Type B pancreatic cell (in vitro differentiated cells): ENCODE results near the gene NRIP2. TPM values are rescaled to one million over a fixed set of nuclear protein-coding genes. Genes with fewer than 3 reads are reported as not detected.

ENCODE experiments used
- DNase-seq: peaks from one replicate; pipeline ENCODE4 v3.0.0; 2021; ENCODE audit warnings: mixed read lengths; ENCODE audit not compliant: unreplicated experiment; ENCODE audit errors: extremely low spot score
- H3K27ac Mint-ChIP-seq: 2 replicates; pipeline ENCODE4 v1.8.0; 2021; ENCODE audit warnings: mild to moderate bottlenecking, mixed read lengths
- H3K27me3 Mint-ChIP-seq: 2 replicates; pipeline ENCODE4 v1.8.0; 2021; ENCODE audit warnings: mixed read lengths
- H3K36me3 Mint-ChIP-seq: 2 replicates; pipeline ENCODE4 v1.8.0; 2021; ENCODE audit warnings: mixed read lengths
- H3K4me1 Mint-ChIP-seq: one replicate; pipeline ENCODE4 v1.8.0; 2021; ENCODE audit warnings: mixed read lengths; ENCODE audit not compliant: unreplicated experiment
- H3K4me3 Mint-ChIP-seq: 2 replicates; pipeline ENCODE4 v1.8.0; 2021; ENCODE audit warnings: mild to moderate bottlenecking, mixed read lengths
- H3K9me3 Mint-ChIP-seq: 2 replicates; pipeline ENCODE4 v1.8.0; 2021; ENCODE audit warnings: mixed read lengths
- total RNA-seq: library from RNA; stranded (reverse); gene quantifications from 2 replicates; pipeline ENCODE4 v1.2.1, GENCODE V29; 2021; ENCODE audit warnings: low replicate concordance
- TF ChIP-seq, protein P1 (sequence below): fragments of 200-600 bp; sonication (generic); conservative IDR thresholded peaks from 2 replicates; pipeline ENCODE4 v1.5.0; 2021; ENCODE audit warnings: antibody characterized with exemption, mild to moderate bottlenecking

NRIP2 gene
- total RNA-seq, 1 donor from 2014 or later, result 1.2 TPM

- TF ChIP-seq, protein P1, sequence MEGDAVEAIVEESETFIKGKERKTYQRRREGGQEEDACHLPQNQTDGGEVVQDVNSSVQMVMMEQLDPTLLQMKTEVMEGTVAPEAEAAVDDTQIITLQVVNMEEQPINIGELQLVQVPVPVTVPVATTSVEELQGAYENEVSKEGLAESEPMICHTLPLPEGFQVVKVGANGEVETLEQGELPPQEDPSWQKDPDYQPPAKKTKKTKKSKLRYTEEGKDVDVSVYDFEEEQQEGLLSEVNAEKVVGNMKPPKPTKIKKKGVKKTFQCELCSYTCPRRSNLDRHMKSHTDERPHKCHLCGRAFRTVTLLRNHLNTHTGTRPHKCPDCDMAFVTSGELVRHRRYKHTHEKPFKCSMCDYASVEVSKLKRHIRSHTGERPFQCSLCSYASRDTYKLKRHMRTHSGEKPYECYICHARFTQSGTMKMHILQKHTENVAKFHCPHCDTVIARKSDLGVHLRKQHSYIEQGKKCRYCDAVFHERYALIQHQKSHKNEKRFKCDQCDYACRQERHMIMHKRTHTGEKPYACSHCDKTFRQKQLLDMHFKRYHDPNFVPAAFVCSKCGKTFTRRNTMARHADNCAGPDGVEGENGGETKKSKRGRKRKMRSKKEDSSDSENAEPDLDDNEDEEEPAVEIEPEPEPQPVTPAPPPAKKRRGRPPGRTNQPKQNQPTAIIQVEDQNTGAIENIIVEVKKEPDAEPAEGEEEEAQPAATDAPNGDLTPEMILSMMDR, result no peak
- DNase-seq, result no peak
- Mint-ChIP-seq H3K4me3 (no peak overlapping the region), H3K36me3 (peaks cover 22% of the 10 kb centered on the region), H3K9me3 (no peaks in the 10 kb centered on the region), H3K27me3 (no peaks in the 10 kb centered on the region), H3K27ac (no peak overlapping the region), H3K4me1 (peaks cover 16% of the 10 kb centered on the region)
Observed at GRCh38 chr12:2842948-2843347, 8.1 kb upstream of the NRIP2 start.

DNA sequence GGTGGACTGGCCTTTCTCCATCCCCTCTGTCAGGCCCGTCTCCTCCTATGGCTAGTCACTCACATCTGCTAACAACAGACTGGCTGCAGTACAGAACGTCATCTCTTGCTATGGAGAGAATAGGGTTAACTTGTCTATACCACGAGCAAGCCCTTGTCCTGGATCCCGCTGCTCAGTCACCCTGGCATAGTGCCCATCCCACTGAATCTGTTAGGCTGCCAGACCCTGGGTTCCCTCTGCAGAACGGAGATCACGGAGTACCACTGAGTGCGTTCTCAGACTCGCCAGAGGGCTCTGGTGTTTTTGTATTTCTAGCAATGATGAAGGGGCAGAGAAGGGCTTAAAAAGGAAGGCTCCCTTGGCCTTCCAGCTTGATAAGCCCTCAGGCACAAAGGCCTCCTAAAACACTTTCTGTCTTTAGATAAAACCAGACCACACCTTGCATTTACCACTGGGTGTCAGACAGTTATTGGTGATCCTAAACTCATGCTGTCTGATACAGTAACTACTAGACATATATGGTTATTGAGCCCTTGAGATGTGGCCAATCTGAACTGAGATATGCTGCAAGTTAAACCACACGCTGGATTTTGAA is 6.3 kb upstream of the NRIP2 start:
- no peak for DNase-seq
- Mint-ChIP-seq H3K27me3 (no peaks in the 10 kb centered on the region), H3K36me3 (peaks cover 18% of the 10 kb centered on the region), H3K4me3 (no peak overlapping the region), H3K9me3 (no peaks in the 10 kb centered on the region), H3K4me1 (peaks cover 12% of the 10 kb centered on the region), H3K27ac (no peak overlapping the region)
- TF ChIP-seq, protein P1, result no peak

DNA sequence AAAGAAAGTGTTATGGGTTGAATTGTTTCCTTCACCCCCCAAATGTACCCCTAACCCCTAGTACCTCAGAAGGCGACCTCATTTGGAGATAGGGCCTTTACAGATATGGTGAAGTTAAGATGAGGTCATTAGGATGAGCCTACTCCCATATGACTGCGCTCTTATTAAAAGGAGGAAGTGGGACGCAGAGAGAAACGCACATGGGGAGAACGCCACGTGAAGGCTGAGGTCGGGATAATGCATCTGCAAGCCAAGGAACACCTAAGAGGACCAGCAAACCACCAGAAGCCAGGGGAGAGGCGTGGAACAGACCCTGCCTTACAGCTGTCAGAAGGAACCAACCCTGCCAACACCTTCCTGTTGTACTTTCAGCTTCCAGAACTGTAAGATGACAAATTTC is 1.7 kb upstream of the NRIP2 start:
- TF ChIP-seq, protein P1, result no peak
- no peak overlapping the region for H3K27ac Mint-ChIP-seq
- peaks cover 21% of the 10 kb centered on the region for H3K4me1 Mint-ChIP-seq
- H3K4me3 Mint-ChIP-seq, result no peak overlapping the region
- peaks cover 6% of the 10 kb centered on the region for H3K27me3 Mint-ChIP-seq
- no peaks in the 10 kb centered on the region for H3K9me3 Mint-ChIP-seq
- H3K36me3 Mint-ChIP-seq, result peaks cover 19% of the 10 kb centered on the region
- DNase-seq, result no peak

DNA sequence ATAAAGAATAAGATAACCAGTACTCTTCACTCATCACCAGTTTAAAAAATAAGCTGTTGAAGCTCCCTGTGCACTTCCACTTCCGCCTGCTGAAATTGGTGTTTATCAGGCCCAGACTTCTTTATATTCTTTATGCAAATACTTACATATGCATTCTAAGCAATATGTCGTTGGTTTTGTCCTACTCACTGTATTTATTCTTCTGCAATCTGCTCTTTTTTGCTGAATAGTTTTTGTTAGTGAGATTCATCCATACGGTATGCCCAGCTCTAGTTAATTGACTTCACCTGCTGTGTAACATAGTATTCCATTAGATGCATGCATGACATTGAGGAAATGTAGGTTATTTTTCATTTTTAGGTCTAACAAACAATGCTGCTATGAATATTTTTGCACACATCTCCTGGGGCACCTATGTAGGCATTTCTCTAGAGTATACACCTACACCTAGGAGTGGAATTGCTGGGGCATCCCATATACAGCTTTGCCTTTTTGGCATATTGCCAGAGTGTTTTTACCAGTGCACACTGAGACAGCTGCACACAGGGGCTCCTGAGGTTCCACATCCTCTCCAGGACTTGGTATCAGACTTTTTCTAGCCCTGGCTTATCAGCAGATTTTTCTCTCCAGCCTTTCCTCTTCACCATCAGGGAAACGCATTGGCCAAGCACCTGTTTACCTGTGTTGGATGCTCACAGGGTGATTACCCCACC is 1.0 kb upstream of the NRIP2 start:
- no peak overlapping the region for H3K4me3 Mint-ChIP-seq
- no peaks in the 10 kb centered on the region for H3K9me3 Mint-ChIP-seq
- H3K4me1 Mint-ChIP-seq, result peaks cover 21% of the 10 kb centered on the region
- no peak for DNase-seq
- peaks cover 6% of the 10 kb centered on the region for H3K27me3 Mint-ChIP-seq
- TF ChIP-seq, protein P1, result no peak
- H3K36me3 Mint-ChIP-seq, result peaks cover 21% of the 10 kb centered on the region
- no peak overlapping the region for H3K27ac Mint-ChIP-seq

GRCh38 chr12:2833810-2834209 is 1.0 kb downstream of the NRIP2 start:
- peaks cover 21% of the 10 kb centered on the region for H3K4me1 Mint-ChIP-seq
- H3K36me3 Mint-ChIP-seq, result peaks cover 24% of the 10 kb centered on the region
- TF ChIP-seq, protein P1, result no peak
- H3K9me3 Mint-ChIP-seq, result no peaks in the 10 kb centered on the region
- no peak overlapping the region for H3K4me3 Mint-ChIP-seq
- DNase-seq, result no peak
- H3K27ac Mint-ChIP-seq, result peak overlapping the region; percentile 25
- H3K27me3 Mint-ChIP-seq, result peaks cover 6% of the 10 kb centered on the region
